ENCODE results near the gene PITPNB. TPM values are rescaled to one million over a fixed set of nuclear protein-coding genes. Genes with fewer than 3 reads are reported as not detected.

The PITPNB gene
- total RNA-seq, 1 donor: 29.4 TPM

- peak; percentile 76 for DNase-seq (ENCODE audit: low read depth)
Observed at GRCh38 chr22:27906241-27906640, 12.8 kb downstream of the PITPNB start.

GRCh38 chr22:27905653-27906052, 13.4 kb downstream of the PITPNB start:
- TF ChIP-seq CTCF (IDR thresholded peaks at IDR 0.05; ENCODE audit: insufficient read depth, low read depth, low read length): no peak
- no peak for DNase-seq (ENCODE audit: low read depth)
- no peak overlapping the region for H3K4me3 ChIP-seq (ENCODE audit: low read depth, low read length)

More at GRCh38 chr22:27906241-27906640, 12.8 kb downstream of the PITPNB start:
- H3K4me3 ChIP-seq (ENCODE audit: low read depth, low read length): no peak overlapping the region
- TF ChIP-seq CTCF (IDR thresholded peaks at IDR 0.05; ENCODE audit: insufficient read depth, low read depth, low read length): no peak

GRCh38 chr22:27903805-27904473, 15.1 kb downstream of the PITPNB start:
- DNase-seq (ENCODE audit: low read depth): peak; percentile 35
- H3K4me3 ChIP-seq (ENCODE audit: low read depth, low read length): no peak overlapping the region
- TF ChIP-seq CTCF (IDR thresholded peaks at IDR 0.05; ENCODE audit: insufficient read depth, low read depth, low read length): no peak

GRCh38 chr22:27900153-27900552, 18.9 kb downstream of the PITPNB start:
- no peak for DNase-seq (ENCODE audit: low read depth)
- no peak for TF ChIP-seq CTCF (IDR thresholded peaks at IDR 0.05; ENCODE audit: insufficient read depth, low read depth, low read length)
- H3K4me3 ChIP-seq (ENCODE audit: low read depth, low read length): no peak overlapping the region

- TF ChIP-seq CTCF (IDR thresholded peaks at IDR 0.05; ENCODE audit: insufficient read depth, low read depth, low read length): no peak
- no peak overlapping the region for H3K4me3 ChIP-seq (ENCODE audit: low read depth, low read length)
- no peak for DNase-seq (ENCODE audit: low read depth)
Observed at GRCh38 chr22:27896245-27896644, 22.8 kb downstream of the PITPNB start.

GRCh38 chr22:27895600-27895999, 23.5 kb downstream of the PITPNB start:
- no peak for DNase-seq (ENCODE audit: low read depth)
- H3K4me3 ChIP-seq (ENCODE audit: low read depth, low read length): no peak overlapping the region
- no peak for TF ChIP-seq CTCF (IDR thresholded peaks at IDR 0.05; ENCODE audit: insufficient read depth, low read depth, low read length)

- no peak for DNase-seq (ENCODE audit: low read depth)
Observed at GRCh38 chr22:27892811-27893210, 26.2 kb downstream of the PITPNB start.

More at GRCh38 chr22:27892811-27893210, 26.2 kb downstream of the PITPNB start:
- no peak overlapping the region for H3K4me3 ChIP-seq (ENCODE audit: low read depth, low read length)
- TF ChIP-seq CTCF (IDR thresholded peaks at IDR 0.05; ENCODE audit: insufficient read depth, low read depth, low read length): no peak

Measured in fibroblast of villous mesenchyme (primary cell).